HG03196 (cell line): ENCODE data around the gene WSCD2.

ENCODE experiments used
- ATAC-seq: cut with Tn5 transposase; IDR thresholded peaks from one replicate; pipeline ENCODE4 v1.9.1; 2021; ENCODE audit not compliant: unreplicated experiment

WSCD2 gene

GRCh38 chr12:108156717-108157116, 27.6 kb downstream of the WSCD2 start:
- no peak for ATAC-seq

- no peak for ATAC-seq
Observed at GRCh38 chr12:108157870-108158459, 28.9 kb downstream of the WSCD2 start.

GRCh38 chr12:108162207-108162606, 33.1 kb downstream of the WSCD2 start:
- no peak for ATAC-seq

- ATAC-seq = no peak
Observed at GRCh38 chr12:108166505-108166904, 37.4 kb downstream of the WSCD2 start.

GRCh38 chr12:108167974-108168373, 38.9 kb downstream of the WSCD2 start:
- ATAC-seq = no peak

GRCh38 chr12:108169708-108170107, 40.6 kb downstream of the WSCD2 start:
- no peak for ATAC-seq

GRCh38 chr12:108170164-108170563, 41.1 kb downstream of the WSCD2 start:
- ATAC-seq = no peak

GRCh38 chr12:108172033-108172432, 42.9 kb downstream of the WSCD2 start:
- ATAC-seq = no peak

- ATAC-seq = no peak
Observed at GRCh38 chr12:108173160-108173559, 44.1 kb downstream of the WSCD2 start.

GRCh38 chr12:108173892-108174291, 44.8 kb downstream of the WSCD2 start:
- no peak for ATAC-seq

- no peak for ATAC-seq
Observed at GRCh38 chr12:108174641-108175040, 45.6 kb downstream of the WSCD2 start.

- no peak for ATAC-seq
Observed at GRCh38 chr12:108175310-108175709, 46.2 kb downstream of the WSCD2 start.

GRCh38 chr12:108176292-108176691, 47.2 kb downstream of the WSCD2 start:
- ATAC-seq = no peak

- no peak for ATAC-seq
Observed at GRCh38 chr12:108177131-108177530, 48.0 kb downstream of the WSCD2 start.

- ATAC-seq = no peak
Observed at GRCh38 chr12:108179305-108179704, 50.2 kb downstream of the WSCD2 start.

- ATAC-seq = no peak
Observed at GRCh38 chr12:108180255-108181094, 51.4 kb downstream of the WSCD2 start.

GRCh38 chr12:108181095-108181454, 52.0 kb downstream of the WSCD2 start:
- no peak for ATAC-seq

GRCh38 chr12:108182096-108182495, 53.0 kb downstream of the WSCD2 start:
- no peak for ATAC-seq

- no peak for ATAC-seq
Observed at GRCh38 chr12:108185002-108185401, 55.9 kb downstream of the WSCD2 start.

GRCh38 chr12:108187831-108188230, 58.7 kb downstream of the WSCD2 start:
- ATAC-seq = no peak

GRCh38 chr12:108190529-108190928, 61.4 kb downstream of the WSCD2 start:
- ATAC-seq = no peak

GRCh38 chr12:108191086-108191485, 62.0 kb downstream of the WSCD2 start:
- no peak for ATAC-seq

- no peak for ATAC-seq
Observed at GRCh38 chr12:108191938-108192337, 62.9 kb downstream of the WSCD2 start.
